Suprapubic skin (tissue), 4 donors: ENCODE measurements around the gene CEP295NL. TPM values are rescaled to one million over a fixed set of nuclear protein-coding genes. Genes with fewer than 3 reads are reported as not detected.
A peak's percentile ranks its signal among the peaks of the same experiment; 100 is the strongest.

Experiments used
- DNase-seq, 2 donors: peaks; one replicate each; pipeline ENCODE4 v3.0.0-alpha.2; 2019; ENCODE audit warnings: low spot score in 2 of 2
- H3K27ac ChIP-seq: fragments of 200-600 bp; sonication (generic); one replicate; pipeline ENCODE4 v1.5.1; 2019
- H3K27me3 ChIP-seq: fragments of 200-600 bp; sonication (generic); one replicate; pipeline ENCODE4 v1.5.1; 2019
- H3K36me3 ChIP-seq: fragments of 200-600 bp; sonication (generic); one replicate; pipeline ENCODE4 v1.5.1; 2019
- H3K4me1 ChIP-seq: fragments of 200-600 bp; sonication (generic); one replicate; pipeline ENCODE4 v1.5.1; 2019
- H3K4me3 ChIP-seq: fragments of 200-600 bp; sonication (generic); one replicate; pipeline ENCODE4 v1.5.1; 2019; ENCODE audit warnings: mild to moderate bottlenecking
- H3K9me3 ChIP-seq: fragments of 200-600 bp; sonication (generic); one replicate; pipeline ENCODE4 v1.5.1; 2019
- EP300 ChIP-seq: sonication (generic); formaldehyde crosslinking; IDR thresholded peaks from one replicate; pipeline ENCODE4 v1.6.1; 2017; ENCODE audit warnings: antibody characterized with exemption
- POLR2A ChIP-seq, 2 donors: fragments of 450-650 bp; IDR thresholded peaks; one replicate each; pipeline ENCODE4 v1.6.1; 2017; ENCODE audit warnings: antibody characterized with exemption in 2 of 2, mild to moderate bottlenecking in 2 of 2, moderate library complexity in 2 of 2
- POLR2AphosphoS5 ChIP-seq, 3 donors: sonication (generic); formaldehyde crosslinking; IDR thresholded peaks; one replicate each; pipeline ENCODE4 v1.6.1; 2017; ENCODE audit warnings: antibody characterized with exemption in 3 of 3
- WGBS: methylation state at CpG from one replicate; pipeline ENCODE4 v1.1.5; 2018; 5-methylcytosine and 5-hydroxymethylcytosine counted together
- total RNA-seq, 4 donors: library from RNA; depleted of rRNA; stranded (reverse); fragments of >200 nt; gene quantifications; one replicate each; pipeline ENCODE4 v1.1.0, GENCODE V29; 2016
- TF ChIP-seq, protein P1 (sequence below), 2 donors: fragments of 200-600 bp in 1 of 2; fragments of 450-650 bp in 1 of 2; sonication (generic) in 1 of 2; IDR thresholded peaks; one replicate each; pipeline ENCODE4 v1.5.1; 2016 to 2019; ENCODE audit warnings: antibody characterized with exemption in 2 of 2, mild to moderate bottlenecking in 1 of 2, moderate library complexity in 1 of 2

The CEP295NL gene
- total RNA-seq, 4 donors from 2014 or later, result 2.4 to 11.1 (median 3.5) TPM

DNA sequence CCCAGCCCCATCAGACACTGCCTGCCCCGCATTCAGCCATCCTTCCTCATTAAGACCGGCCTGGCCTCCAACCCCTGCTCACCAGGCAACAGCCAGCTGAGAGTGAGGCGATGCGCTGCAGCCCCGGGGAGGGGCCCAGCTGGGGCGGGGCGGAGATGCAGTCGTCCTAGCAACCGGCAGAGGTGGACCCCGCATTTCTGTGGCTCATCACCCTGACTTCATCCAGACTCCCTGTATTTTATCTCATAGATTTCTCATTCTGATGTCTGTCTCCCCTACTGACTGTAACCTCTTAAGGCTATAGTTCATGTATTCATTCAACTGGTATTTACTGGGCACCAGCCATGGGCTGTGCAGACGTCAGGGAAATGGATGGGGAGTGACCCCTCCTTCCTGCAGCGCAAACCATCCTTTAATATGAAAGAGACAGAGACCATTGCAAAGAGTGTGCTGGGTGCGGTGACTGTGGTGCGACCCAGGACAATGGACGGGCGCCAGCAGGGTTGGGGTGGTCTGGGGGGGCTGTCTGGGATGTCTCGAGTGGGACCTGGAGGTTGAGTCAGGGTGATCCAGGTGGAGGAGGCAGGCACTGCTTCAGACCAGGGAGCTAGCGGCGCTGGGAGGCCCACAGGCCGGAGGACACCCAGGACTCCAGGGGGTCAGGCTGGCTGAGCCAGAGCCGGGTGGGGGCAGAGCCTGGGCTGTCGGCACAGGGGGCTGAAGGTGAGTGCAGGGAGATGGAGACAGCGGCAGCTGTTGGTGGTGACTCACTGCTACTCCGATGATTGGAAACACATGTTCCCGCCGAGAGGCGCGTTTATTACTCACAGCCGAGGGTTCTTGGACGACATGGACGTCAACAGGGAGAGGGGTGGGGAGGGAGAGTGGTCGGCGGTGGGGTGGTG, 32.7 kb upstream of the CEP295NL start:
- no peak overlapping the region for H3K4me3 ChIP-seq
- H3K36me3 ChIP-seq, result no peaks in the 10 kb centered on the region
- peak overlapping the region; percentile 86 for H3K27ac ChIP-seq
- TF ChIP-seq POLR2AphosphoS5 (IDR thresholded peaks at IDR 0.05) (no peak), EP300 (no peak), POLR2A (IDR thresholded peaks at IDR 0.05) (no peak)
- TF ChIP-seq, protein P1, sequence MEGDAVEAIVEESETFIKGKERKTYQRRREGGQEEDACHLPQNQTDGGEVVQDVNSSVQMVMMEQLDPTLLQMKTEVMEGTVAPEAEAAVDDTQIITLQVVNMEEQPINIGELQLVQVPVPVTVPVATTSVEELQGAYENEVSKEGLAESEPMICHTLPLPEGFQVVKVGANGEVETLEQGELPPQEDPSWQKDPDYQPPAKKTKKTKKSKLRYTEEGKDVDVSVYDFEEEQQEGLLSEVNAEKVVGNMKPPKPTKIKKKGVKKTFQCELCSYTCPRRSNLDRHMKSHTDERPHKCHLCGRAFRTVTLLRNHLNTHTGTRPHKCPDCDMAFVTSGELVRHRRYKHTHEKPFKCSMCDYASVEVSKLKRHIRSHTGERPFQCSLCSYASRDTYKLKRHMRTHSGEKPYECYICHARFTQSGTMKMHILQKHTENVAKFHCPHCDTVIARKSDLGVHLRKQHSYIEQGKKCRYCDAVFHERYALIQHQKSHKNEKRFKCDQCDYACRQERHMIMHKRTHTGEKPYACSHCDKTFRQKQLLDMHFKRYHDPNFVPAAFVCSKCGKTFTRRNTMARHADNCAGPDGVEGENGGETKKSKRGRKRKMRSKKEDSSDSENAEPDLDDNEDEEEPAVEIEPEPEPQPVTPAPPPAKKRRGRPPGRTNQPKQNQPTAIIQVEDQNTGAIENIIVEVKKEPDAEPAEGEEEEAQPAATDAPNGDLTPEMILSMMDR (IDR thresholded peaks at IDR 0.05), result no peak
- H3K4me1 ChIP-seq, result peaks cover 33% of the 10 kb centered on the region
- H3K27me3 ChIP-seq, result no peaks in the 10 kb centered on the region
- no peaks in the 10 kb centered on the region for H3K9me3 ChIP-seq
- DNase-seq, result peak; percentile 90 to 91
- 73% methylated on average over 23 of the region's 33 CpGs for WGBS

- Histone ChIP-seq H3K27ac (peak overlapping the region; percentile 86), H3K4me1 (peaks cover 33% of the 10 kb centered on the region), H3K4me3 (peak overlapping the region; percentile 11), H3K9me3 (no peaks in the 10 kb centered on the region), H3K36me3 (no peaks in the 10 kb centered on the region), H3K27me3 (no peaks in the 10 kb centered on the region)
- WGBS, result 78% methylated on average over 15 of the region's 19 CpGs
- DNase-seq, result no peak
- TF ChIP-seq POLR2AphosphoS5 (IDR thresholded peaks at IDR 0.05) (no peak), EP300 (no peak), POLR2A (IDR thresholded peaks at IDR 0.05) (no peak)
- TF ChIP-seq, protein P1 (IDR thresholded peaks at IDR 0.05), result no peak
Observed at GRCh38 chr17:78934681-78935418, 31.8 kb upstream of the CEP295NL start.

- TF ChIP-seq, protein P1 (IDR thresholded peaks at IDR 0.05), result no peak
- TF ChIP-seq POLR2A (IDR thresholded peaks at IDR 0.05) (no peak), EP300 (no peak), POLR2AphosphoS5 (IDR thresholded peaks at IDR 0.05) (peak; percentile 2 to 77 (median 21))
- H3K9me3 ChIP-seq, result no peaks in the 10 kb centered on the region
- peak; percentile 96 to 97 for DNase-seq
- no peaks in the 10 kb centered on the region for H3K27me3 ChIP-seq
- 7% methylated on average over 9 of the region's 16 CpGs for WGBS
- H3K4me3 ChIP-seq, result peak overlapping the region; percentile 11
- peak overlapping the region; percentile 86 for H3K27ac ChIP-seq
- no peaks in the 10 kb centered on the region for H3K36me3 ChIP-seq
- peaks cover 33% of the 10 kb centered on the region for H3K4me1 ChIP-seq
Observed at GRCh38 chr17:78933959-78934568, 31.1 kb upstream of the CEP295NL start.

GRCh38 chr17:78933025-78933958, 30.3 kb upstream of the CEP295NL start:
- TF ChIP-seq, protein P1 (IDR thresholded peaks at IDR 0.05), result peak in 1 of 2 donors; percentile 4
- TF ChIP-seq POLR2AphosphoS5 (IDR thresholded peaks at IDR 0.05) (no peak), EP300 (no peak)
- Histone ChIP-seq H3K4me1 (peaks cover 33% of the 10 kb centered on the region), H3K9me3 (no peaks in the 10 kb centered on the region), H3K27me3 (no peaks in the 10 kb centered on the region), H3K27ac (peak overlapping the region; percentile 86), H3K36me3 (no peaks in the 10 kb centered on the region), H3K4me3 (no peak overlapping the region)
- peak in 1 of 2 donors; percentile 83 for DNase-seq
- WGBS, result 57% methylated on average over 16 of the region's 18 CpGs
